Measurements from ENCODE around the gene KCNK1. TPM values are rescaled to one million over a fixed set of nuclear protein-coding genes. Genes with fewer than 3 reads are reported as not detected.

The KCNK1 gene
- polyA plus RNA-seq, 1 donor from 2014 or later, result 1.8 TPM

- Histone ChIP-seq H3K9me2 (ENCODE audit: insufficient read depth, low read length) (no peaks in the 10 kb centered on the region), H3F3A (ENCODE audit: insufficient read depth, low read length, poor library complexity, severe bottlenecking) (no peaks in the 10 kb centered on the region), H3K36me3 (ENCODE audit: insufficient read depth, low read length) (no peaks in the 10 kb centered on the region), H3K27ac (ENCODE audit: low read length) (no peak overlapping the region), H3K4me2 (ENCODE audit: low read length) (no peak overlapping the region), H3K79me2 (replicated peaks; ENCODE audit: insufficient read depth, low read length) (no peaks in the 10 kb centered on the region), H3K9ac (ENCODE audit: low read length) (no peak overlapping the region), H3K9me3 (ENCODE audit: low read length) (no peaks in the 10 kb centered on the region), H3K4me3 (ENCODE audit: low read length) (no peak overlapping the region), H3K27me3 (ENCODE audit: insufficient read depth, low read depth, low read length) (no peaks in the 10 kb centered on the region), H4K20me1 (ENCODE audit: insufficient read depth) (no peaks in the 10 kb centered on the region), H2AFZ (ENCODE audit: low read depth, low read length) (no peak overlapping the region)
- no peak for TF ChIP-seq EP300 (conservative IDR thresholded peaks at IDR 0.05; ENCODE audit: poor library complexity, severe bottlenecking)
- no peak for TF ChIP-seq TAF1 (IDR thresholded peaks at IDR 0.05; ENCODE audit: low read depth)
- no peak for TF ChIP-seq CTCF (IDR thresholded peaks at IDR 0.05; ENCODE audit: poor library complexity, severe bottlenecking)
- TF ChIP-seq EZH2 (IDR thresholded peaks at IDR 0.05; ENCODE audit: borderline replicate concordance, insufficient read depth, low read length, poor library complexity, severe bottlenecking), result no peak
- no peak for TF ChIP-seq RAD21 (conservative IDR thresholded peaks at IDR 0.05)
- no peak for TF ChIP-seq MXI1 (conservative IDR thresholded peaks at IDR 0.05; ENCODE audit: poor library complexity, severe bottlenecking)
- TF ChIP-seq POLR2AphosphoS5 (IDR thresholded peaks at IDR 0.05), result no peak
Measured at GRCh38 chr1:233675446-233675845, 61.5 kb downstream of the KCNK1 start.

GRCh38 chr1:233675893-233676292, 62.0 kb downstream of the KCNK1 start:
- no peaks in the 10 kb centered on the region for H3K36me3 ChIP-seq (ENCODE audit: insufficient read depth, low read length)
- H3K27ac ChIP-seq (ENCODE audit: low read length), result no peak overlapping the region

More at GRCh38 chr1:233675893-233676292, 62.0 kb downstream of the KCNK1 start:
- H3F3A ChIP-seq (ENCODE audit: insufficient read depth, low read length, poor library complexity, severe bottlenecking), result no peaks in the 10 kb centered on the region
- TF ChIP-seq POLR2AphosphoS5 (IDR thresholded peaks at IDR 0.05) (no peak), EP300 (conservative IDR thresholded peaks at IDR 0.05; ENCODE audit: poor library complexity, severe bottlenecking) (no peak), SMC3 (conservative IDR thresholded peaks at IDR 0.05; ENCODE audit: poor library complexity) (no peak), TAF1 (IDR thresholded peaks at IDR 0.05; ENCODE audit: low read depth) (no peak), EZH2 (IDR thresholded peaks at IDR 0.05; ENCODE audit: borderline replicate concordance, insufficient read depth, low read length, poor library complexity, severe bottlenecking) (no peak), CTCF (IDR thresholded peaks at IDR 0.05; ENCODE audit: poor library complexity, severe bottlenecking) (no peak), RAD21 (conservative IDR thresholded peaks at IDR 0.05) (no peak), REST (IDR thresholded peaks at IDR 0.05; ENCODE audit: borderline replicate concordance) (no peak), MXI1 (conservative IDR thresholded peaks at IDR 0.05; ENCODE audit: poor library complexity, severe bottlenecking) (no peak)
- no peaks in the 10 kb centered on the region for H4K20me1 ChIP-seq (ENCODE audit: insufficient read depth)
- no peaks in the 10 kb centered on the region for H3K27me3 ChIP-seq (ENCODE audit: insufficient read depth, low read depth, low read length)
- no peak overlapping the region for H3K4me3 ChIP-seq (ENCODE audit: low read length)
- no peak overlapping the region for H3K4me2 ChIP-seq (ENCODE audit: low read length)
- no peaks in the 10 kb centered on the region for H3K9me3 ChIP-seq (ENCODE audit: low read length)
- no peak overlapping the region for H3K9ac ChIP-seq (ENCODE audit: low read length)
- no peaks in the 10 kb centered on the region for H3K9me2 ChIP-seq (ENCODE audit: insufficient read depth, low read length)
- no peaks in the 10 kb centered on the region for H3K79me2 ChIP-seq (replicated peaks; ENCODE audit: insufficient read depth, low read length)
- no peak overlapping the region for H2AFZ ChIP-seq (ENCODE audit: low read depth, low read length)
